Bronchial epithelial cell (primary cell): ENCODE measurements around the gene GIPC3. TPM values are rescaled to one million over a fixed set of nuclear protein-coding genes. Genes with fewer than 3 reads are reported as not detected.

Experiments
- DNase-seq: peaks from one replicate; pipeline ENCODE4 v3.0.0-alpha.2; 2010; ENCODE audit warnings: low read depth
- FAIRE-seq: peaks from 2 replicates; lab custom pipeline; 2011; peaks lifted over from hg19 to GRCh38; lab: Jason Lieb, UNC
- H3K27me3 ChIP-seq: 2 replicates; pipeline ENCODE4 v1.5.1; 2011; ENCODE audit warnings: low read length; ENCODE audit not compliant: control insufficient read depth, insufficient read depth
- H3K36me3 ChIP-seq: 2 replicates; pipeline ENCODE4 v1.5.1; 2011; ENCODE audit warnings: low read length; ENCODE audit not compliant: control insufficient read depth, insufficient read depth
- H3K4me3 ChIP-seq: 2 replicates; pipeline ENCODE4 v1.5.1; 2011; ENCODE audit warnings: mild to moderate bottlenecking, low read depth, low read length, control low read depth
- CTCF ChIP-seq: IDR thresholded peaks from 2 replicates; pipeline ENCODE4 v1.5.1; 2011; ENCODE audit warnings: mild to moderate bottlenecking, moderate library complexity, low read length, control low read depth, inconsistent platforms; ENCODE audit not compliant: insufficient read depth, severe bottlenecking
- total RNA-seq: library from RNA; depleted of rRNA; stranded (reverse); fragments of >200 nt; gene quantifications from 2 replicates; pipeline ENCODE4 v1.2.1, GENCODE V29; 2014

The GIPC3 gene
- total RNA-seq, 1 donor from 2014 or later: not detected

GRCh38 chr19:3604987-3605343 lies 19.7 kb downstream of the GIPC3 start:
- FAIRE-seq: no peak
- no peak for TF ChIP-seq CTCF

GRCh38 chr19:3605361-3605760 lies 20.1 kb downstream of the GIPC3 start:
- no peak for TF ChIP-seq CTCF
- Histone ChIP-seq H3K4me3 (no peak overlapping the region), H3K27me3 (no peaks in the 10 kb centered on the region), H3K36me3 (no peaks in the 10 kb centered on the region)
- FAIRE-seq (peak; percentile 87), DNase-seq (no peak)

More at GRCh38 chr19:3604987-3605343, 19.7 kb downstream of the GIPC3 start:
- H3K36me3 ChIP-seq: no peaks in the 10 kb centered on the region
- H3K4me3 ChIP-seq: no peak overlapping the region
- H3K27me3 ChIP-seq: no peaks in the 10 kb centered on the region
- no peak for DNase-seq

- DNase-seq (no peak), FAIRE-seq (peak; percentile 50)
- Histone ChIP-seq H3K4me3 (no peak overlapping the region), H3K27me3 (no peaks in the 10 kb centered on the region), H3K36me3 (peaks cover 1% of the 10 kb centered on the region)
- no peak for TF ChIP-seq CTCF
These were observed 20.5 kb downstream of the GIPC3 start for GRCh38 chr19:3605770-3606169.

GRCh38 chr19:3606174-3606689 lies 21.0 kb downstream of the GIPC3 start:
- Histone ChIP-seq H3K36me3 (peaks cover 2% of the 10 kb centered on the region), H3K27me3 (no peaks in the 10 kb centered on the region), H3K4me3 (peak overlapping the region; percentile 25)
- no peak for TF ChIP-seq CTCF
- DNase-seq (no peak), FAIRE-seq (no peak)

- FAIRE-seq (no peak), DNase-seq (peak; percentile 18)
- peaks cover 6% of the 10 kb centered on the region for H3K36me3 ChIP-seq
- TF ChIP-seq CTCF: no peak
- H3K4me3 ChIP-seq: peak within 1 kb of the TSS; percentile 25
- H3K27me3 ChIP-seq: no peaks in the 10 kb centered on the region
These were observed 21.5 kb downstream of the GIPC3 start, which contains the start of gene TBXA2R for GRCh38 chr19:3606690-3607289. TBXA2R (minus strand) TSS chr19:3606875; CDS start chr19:3600634, 6,241 bp downstream.
